Measurements from ENCODE around the gene GPR149. TPM values are rescaled to one million over a fixed set of nuclear protein-coding genes. Genes with fewer than 3 reads are reported as not detected.

The GPR149 gene
- total RNA-seq, 1 donor from 2014 or later: not detected

- no peak for TF ChIP-seq CTCF (IDR thresholded peaks at IDR 0.05)
- intact Hi-C loops (cut with DNase I): no loop called here
- DNase-seq (ENCODE audit: low spot score in 2 of 2): no peak
- H3K4me3 ChIP-seq: no peak overlapping the region
- no peaks in the 10 kb centered on the region for H3K36me3 ChIP-seq
- H3K4me1 ChIP-seq: no peaks in the 10 kb centered on the region
- H3K9me3 ChIP-seq: no peaks in the 10 kb centered on the region
- no peak overlapping the region for H3K27ac ChIP-seq
- no peaks in the 10 kb centered on the region for H3K27me3 ChIP-seq
These were observed 31.7 kb downstream of the GPR149 start for GRCh38 chr3:154398084-154398967.

GRCh38 chr3:154389861-154390260, 40.1 kb downstream of the GPR149 start:
- H3K4me1 ChIP-seq: no peaks in the 10 kb centered on the region
- no peak for DNase-seq (ENCODE audit: low spot score in 2 of 2)
- no peak overlapping the region for H3K27ac ChIP-seq
- H3K4me3 ChIP-seq: no peak overlapping the region
- TF ChIP-seq CTCF (IDR thresholded peaks at IDR 0.05): no peak
- no peaks in the 10 kb centered on the region for H3K27me3 ChIP-seq
- intact Hi-C loops (cut with DNase I): no loop called here
- H3K9me3 ChIP-seq: no peaks in the 10 kb centered on the region
- H3K36me3 ChIP-seq: no peaks in the 10 kb centered on the region

- intact Hi-C loops (cut with DNase I): no loop called here
- no peak for DNase-seq (ENCODE audit: low spot score in 2 of 2)
- no peak for TF ChIP-seq CTCF (IDR thresholded peaks at IDR 0.05)
- no peak overlapping the region for H3K4me3 ChIP-seq
- H3K27me3 ChIP-seq: no peaks in the 10 kb centered on the region
- no peaks in the 10 kb centered on the region for H3K4me1 ChIP-seq
- no peak overlapping the region for H3K27ac ChIP-seq
- no peaks in the 10 kb centered on the region for H3K9me3 ChIP-seq
- no peaks in the 10 kb centered on the region for H3K36me3 ChIP-seq
These were observed 45.5 kb downstream of the GPR149 start for GRCh38 chr3:154384479-154384878.

GRCh38 chr3:154378311-154378710, 51.7 kb downstream of the GPR149 start:
- TF ChIP-seq CTCF (IDR thresholded peaks at IDR 0.05): no peak
- Histone ChIP-seq H3K9me3 (no peaks in the 10 kb centered on the region), H3K27ac (no peak overlapping the region), H3K4me1 (no peaks in the 10 kb centered on the region), H3K36me3 (no peaks in the 10 kb centered on the region), H3K27me3 (no peaks in the 10 kb centered on the region), H3K4me3 (no peak overlapping the region)
- DNase-seq (ENCODE audit: low spot score in 2 of 2): no peak
- intact Hi-C loops (cut with DNase I): no loop called here

- no peaks in the 10 kb centered on the region for H3K27me3 ChIP-seq
- no peak overlapping the region for H3K27ac ChIP-seq
- H3K4me1 ChIP-seq: no peaks in the 10 kb centered on the region
- DNase-seq (ENCODE audit: low spot score in 2 of 2): no peak
- H3K4me3 ChIP-seq: no peak overlapping the region
- H3K36me3 ChIP-seq: no peaks in the 10 kb centered on the region
- TF ChIP-seq CTCF (IDR thresholded peaks at IDR 0.05): no peak
- intact Hi-C loops (cut with DNase I): no loop called here
- H3K9me3 ChIP-seq: no peaks in the 10 kb centered on the region
These were observed 62.8 kb downstream of the GPR149 start for GRCh38 chr3:154367221-154367620.
